ENCODE measurements around the gene TLX1. TPM values are rescaled to one million over a fixed set of nuclear protein-coding genes. Genes with fewer than 3 reads are reported as not detected.

Gene TLX1
- total RNA-seq, 1 experiment from 2014 or later: not detected

DNA sequence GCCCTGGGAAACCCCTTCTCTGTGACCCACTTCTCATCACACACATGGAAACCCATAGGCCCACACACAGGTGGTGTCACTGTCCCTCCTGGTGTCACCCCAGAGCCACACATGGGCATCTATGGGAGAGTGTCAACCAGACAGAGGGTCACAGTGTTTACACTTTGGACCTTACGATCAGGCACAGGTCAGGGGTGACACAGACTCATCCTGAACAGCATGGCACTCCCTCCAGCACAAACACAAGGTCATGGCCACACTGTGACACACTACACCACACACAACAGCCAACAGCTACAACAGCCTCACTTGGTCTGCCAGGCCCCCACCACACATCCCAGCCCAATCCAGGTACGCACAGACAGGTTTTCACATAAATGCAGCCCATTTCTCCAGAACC is 6.2 kb downstream of the TLX1 start:
- Histone ChIP-seq H4K20me1 (ENCODE audit: insufficient read depth) (no peaks in the 10 kb centered on the region), H3K9me3 (ENCODE audit: insufficient read depth, low read depth) (no peaks in the 10 kb centered on the region), H3K27me3 (ENCODE audit: insufficient read depth, low read depth) (0 out of 2 replicates have a peak, but pooled peaks cover 7% of the 10 kb centered on the region), H3K27ac (no peak overlapping the region), H3K4me3 (no peak overlapping the region), H3F3A (ENCODE audit: insufficient read depth, low read depth) (no peaks in the 10 kb centered on the region), H3K79me2 (ENCODE audit: low read depth) (no peaks in the 10 kb centered on the region), H2AFZ (no peak overlapping the region), H3K4me1 (replicated peaks; ENCODE audit: insufficient read depth) (no peaks in the 10 kb centered on the region), H3K9me2 (ENCODE audit: insufficient read depth) (no peaks in the 10 kb centered on the region), H3K36me3 (ENCODE audit: low read depth) (no peaks in the 10 kb centered on the region), H3K4me2 (no peak overlapping the region)
- intact Hi-C loops (cut with micrococcal nuclease; ENCODE audit: unreplicated experiment): no loop called here
- ChIA-PET CTCF (interaction anchor here (0.7 kb wide), 1 partner anchor 151 kb away, joined by 3 read pairs; no protein-coding TSS in a partner anchor), POLR2A (ENCODE audit: unreplicated experiment) (no interaction called here)
- BruUV-seq (replicated peaks): no TSS peak
- no peak for TF ChIP-seq EZH2 (IDR thresholded peaks at IDR 0.05; ENCODE audit: low read depth)
- TF ChIP-seq, protein P1, sequence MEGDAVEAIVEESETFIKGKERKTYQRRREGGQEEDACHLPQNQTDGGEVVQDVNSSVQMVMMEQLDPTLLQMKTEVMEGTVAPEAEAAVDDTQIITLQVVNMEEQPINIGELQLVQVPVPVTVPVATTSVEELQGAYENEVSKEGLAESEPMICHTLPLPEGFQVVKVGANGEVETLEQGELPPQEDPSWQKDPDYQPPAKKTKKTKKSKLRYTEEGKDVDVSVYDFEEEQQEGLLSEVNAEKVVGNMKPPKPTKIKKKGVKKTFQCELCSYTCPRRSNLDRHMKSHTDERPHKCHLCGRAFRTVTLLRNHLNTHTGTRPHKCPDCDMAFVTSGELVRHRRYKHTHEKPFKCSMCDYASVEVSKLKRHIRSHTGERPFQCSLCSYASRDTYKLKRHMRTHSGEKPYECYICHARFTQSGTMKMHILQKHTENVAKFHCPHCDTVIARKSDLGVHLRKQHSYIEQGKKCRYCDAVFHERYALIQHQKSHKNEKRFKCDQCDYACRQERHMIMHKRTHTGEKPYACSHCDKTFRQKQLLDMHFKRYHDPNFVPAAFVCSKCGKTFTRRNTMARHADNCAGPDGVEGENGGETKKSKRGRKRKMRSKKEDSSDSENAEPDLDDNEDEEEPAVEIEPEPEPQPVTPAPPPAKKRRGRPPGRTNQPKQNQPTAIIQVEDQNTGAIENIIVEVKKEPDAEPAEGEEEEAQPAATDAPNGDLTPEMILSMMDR (conservative IDR thresholded peaks at IDR 0.05): no peak
- no peak for DNase-seq

DNA sequence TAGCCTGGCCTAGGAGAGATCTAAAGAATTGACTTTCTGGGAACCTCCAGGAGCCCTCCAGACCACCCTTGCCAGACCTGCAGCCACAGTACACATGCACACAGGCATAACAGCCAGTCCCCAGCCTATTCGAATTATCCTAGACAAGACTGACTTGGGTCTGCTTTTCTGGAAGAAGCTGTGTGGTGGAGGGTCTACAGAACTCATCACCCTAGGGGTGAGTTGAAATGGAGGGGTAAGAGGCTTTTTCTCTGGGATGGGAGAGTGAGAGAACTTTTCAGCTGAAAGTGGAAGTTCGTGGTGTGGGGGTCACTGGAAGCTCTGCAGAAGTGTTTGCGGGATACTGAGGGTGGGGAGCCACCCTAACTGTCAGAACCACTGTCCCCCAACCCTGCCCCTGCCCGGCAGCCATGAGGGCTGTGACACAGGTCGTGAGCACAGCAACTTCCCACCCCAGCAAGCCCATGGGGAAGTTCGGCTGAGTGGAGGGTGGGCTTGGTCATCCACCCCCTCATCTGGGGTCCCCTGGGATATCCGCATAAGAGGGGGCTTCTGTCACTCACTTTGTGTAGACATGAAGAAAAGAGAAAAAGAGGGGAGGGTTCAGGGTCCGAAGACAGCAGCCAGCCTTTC is 7.8 kb downstream of the TLX1 start:
- H3K79me2 ChIP-seq (ENCODE audit: low read depth): no peaks in the 10 kb centered on the region
- CTCF ChIA-PET: no interaction called here
- no peaks in the 10 kb centered on the region for H3K27me3 ChIP-seq (ENCODE audit: insufficient read depth, low read depth)
- DNase-seq: no peak
- no peak overlapping the region for H3K4me2 ChIP-seq
- H3K9me2 ChIP-seq (ENCODE audit: insufficient read depth): no peaks in the 10 kb centered on the region
- POLR2A ChIA-PET (ENCODE audit: unreplicated experiment): no interaction called here
- H3F3A ChIP-seq (ENCODE audit: insufficient read depth, low read depth): no peaks in the 10 kb centered on the region
- H3K36me3 ChIP-seq (ENCODE audit: low read depth): no peaks in the 10 kb centered on the region
- no peaks in the 10 kb centered on the region for H3K9me3 ChIP-seq (ENCODE audit: insufficient read depth, low read depth)
- no peak overlapping the region for H3K27ac ChIP-seq
- no TSS peak for BruUV-seq (replicated peaks)
- no peak overlapping the region for H2AFZ ChIP-seq
- intact Hi-C loops (cut with micrococcal nuclease; ENCODE audit: unreplicated experiment): no loop called here
- TF ChIP-seq, protein P1 (conservative IDR thresholded peaks at IDR 0.05): no peak
- no peak for TF ChIP-seq EZH2 (IDR thresholded peaks at IDR 0.05; ENCODE audit: low read depth)
- no peak overlapping the region for H3K4me3 ChIP-seq
- no peaks in the 10 kb centered on the region for H4K20me1 ChIP-seq (ENCODE audit: insufficient read depth)
- no peaks in the 10 kb centered on the region for H3K4me1 ChIP-seq (replicated peaks; ENCODE audit: insufficient read depth)

DNA sequence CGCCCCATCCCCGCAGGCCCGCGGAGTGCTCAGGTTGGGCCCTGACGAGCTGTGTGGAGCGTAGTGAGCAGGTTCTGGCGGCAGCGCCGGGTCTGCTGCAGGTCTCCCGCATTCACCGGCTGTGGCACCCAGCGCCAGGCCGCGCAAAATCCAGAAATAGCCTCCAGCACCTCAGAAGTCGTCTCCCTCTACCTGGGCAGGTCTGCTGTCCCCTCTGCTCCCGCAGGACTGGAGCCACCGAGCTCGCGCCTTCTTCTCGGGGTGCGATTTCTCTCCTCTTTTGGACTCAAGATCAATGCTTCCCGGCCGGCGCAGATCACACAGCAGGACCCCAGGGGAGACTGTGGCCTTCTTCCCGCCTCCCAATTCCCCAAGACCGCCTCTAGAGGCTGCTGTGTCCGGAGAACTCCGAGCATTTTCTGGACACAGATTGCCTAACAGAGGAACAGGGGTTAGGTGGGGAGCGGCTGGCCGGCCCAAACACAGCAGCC is 8.4 kb downstream of the TLX1 start:
- ChIA-PET CTCF (no interaction called here), POLR2A (ENCODE audit: unreplicated experiment) (no interaction called here)
- Histone ChIP-seq H3K9me2 (ENCODE audit: insufficient read depth) (no peaks in the 10 kb centered on the region), H3F3A (ENCODE audit: insufficient read depth, low read depth) (no peaks in the 10 kb centered on the region), H2AFZ (no peak overlapping the region), H4K20me1 (ENCODE audit: insufficient read depth) (no peaks in the 10 kb centered on the region), H3K4me1 (replicated peaks; ENCODE audit: insufficient read depth) (no peaks in the 10 kb centered on the region), H3K79me2 (ENCODE audit: low read depth) (no peaks in the 10 kb centered on the region), H3K27ac (no peak overlapping the region), H3K4me3 (no peak overlapping the region), H3K27me3 (ENCODE audit: insufficient read depth, low read depth) (peaks cover 6% of the 10 kb centered on the region; the same call in 1 of the 2 replicates), H3K9me3 (ENCODE audit: insufficient read depth, low read depth) (no peaks in the 10 kb centered on the region), H3K36me3 (ENCODE audit: low read depth) (no peaks in the 10 kb centered on the region), H3K4me2 (no peak overlapping the region)
- intact Hi-C loops (cut with micrococcal nuclease; ENCODE audit: unreplicated experiment): no loop called here
- no peak for DNase-seq
- BruUV-seq (replicated peaks): no TSS peak
- TF ChIP-seq, protein P1 (conservative IDR thresholded peaks at IDR 0.05): no peak
- no peak for TF ChIP-seq EZH2 (IDR thresholded peaks at IDR 0.05; ENCODE audit: low read depth)
